ENCODE measurements around the gene SLC12A1.

SLC12A1 gene

GRCh38 chr15:48233246-48233645 lies 27.1 kb downstream of the SLC12A1 start:
- H3K27ac ChIP-seq (ENCODE audit: insufficient read depth, low read depth, low read length, poor library complexity, severe bottlenecking): no peak overlapping the region
- H3K4me1 ChIP-seq (ENCODE audit: control insufficient read depth, insufficient read depth, low read length): no peaks in the 10 kb centered on the region
- no peaks in the 10 kb centered on the region for H3K36me3 ChIP-seq (ENCODE audit: control insufficient read depth, insufficient read depth, low read length)
- no peak overlapping the region for H3K4me3 ChIP-seq (ENCODE audit: insufficient read depth, low read depth, low read length)
- H3K9me3 ChIP-seq (ENCODE audit: control insufficient read depth, low read length): no peaks in the 10 kb centered on the region
- H3K27me3 ChIP-seq (ENCODE audit: control insufficient read depth, insufficient read depth, low read length, poor library complexity, severe bottlenecking): no peaks in the 10 kb centered on the region

- Histone ChIP-seq H3K4me3 (ENCODE audit: insufficient read depth, low read depth, low read length) (no peak overlapping the region), H3K9me3 (ENCODE audit: control insufficient read depth, low read length) (no peaks in the 10 kb centered on the region), H3K36me3 (ENCODE audit: control insufficient read depth, insufficient read depth, low read length) (no peaks in the 10 kb centered on the region), H3K4me1 (ENCODE audit: control insufficient read depth, insufficient read depth, low read length) (no peaks in the 10 kb centered on the region), H3K27ac (ENCODE audit: insufficient read depth, low read depth, low read length, poor library complexity, severe bottlenecking) (no peak overlapping the region), H3K27me3 (ENCODE audit: control insufficient read depth, insufficient read depth, low read length, poor library complexity, severe bottlenecking) (no peaks in the 10 kb centered on the region)
- 87 to 98% methylated on average over 4 of the region's 4 CpGs for WGBS, 2 experiments
Observed at GRCh38 chr15:48239334-48239733, 33.2 kb downstream of the SLC12A1 start.

GRCh38 chr15:48242015-48242414 lies 35.9 kb downstream of the SLC12A1 start:
- no peak overlapping the region for H3K4me3 ChIP-seq (ENCODE audit: insufficient read depth, low read depth, low read length)
- H3K9me3 ChIP-seq (ENCODE audit: control insufficient read depth, low read length): no peaks in the 10 kb centered on the region
- H3K36me3 ChIP-seq (ENCODE audit: control insufficient read depth, insufficient read depth, low read length): no peaks in the 10 kb centered on the region
- H3K27ac ChIP-seq (ENCODE audit: insufficient read depth, low read depth, low read length, poor library complexity, severe bottlenecking): no peak overlapping the region
- H3K4me1 ChIP-seq (ENCODE audit: control insufficient read depth, insufficient read depth, low read length): no peaks in the 10 kb centered on the region
- H3K27me3 ChIP-seq (ENCODE audit: control insufficient read depth, insufficient read depth, low read length, poor library complexity, severe bottlenecking): no peaks in the 10 kb centered on the region

GRCh38 chr15:48242535-48242934 lies 36.4 kb downstream of the SLC12A1 start:
- WGBS, 2 experiments: 91 to 93% methylated on average over 4 of the region's 4 CpGs
- Histone ChIP-seq H3K36me3 (ENCODE audit: control insufficient read depth, insufficient read depth, low read length) (no peaks in the 10 kb centered on the region), H3K4me3 (ENCODE audit: insufficient read depth, low read depth, low read length) (no peak overlapping the region), H3K27ac (ENCODE audit: insufficient read depth, low read depth, low read length, poor library complexity, severe bottlenecking) (no peak overlapping the region), H3K4me1 (ENCODE audit: control insufficient read depth, insufficient read depth, low read length) (no peaks in the 10 kb centered on the region), H3K9me3 (ENCODE audit: control insufficient read depth, low read length) (no peaks in the 10 kb centered on the region), H3K27me3 (ENCODE audit: control insufficient read depth, insufficient read depth, low read length, poor library complexity, severe bottlenecking) (no peaks in the 10 kb centered on the region)

GRCh38 chr15:48244921-48245320 lies 38.8 kb downstream of the SLC12A1 start:
- WGBS, 2 experiments: 100% methylated on average over 1 of the region's 1 CpG
- no peaks in the 10 kb centered on the region for H3K4me1 ChIP-seq (ENCODE audit: control insufficient read depth, insufficient read depth, low read length)
- H3K4me3 ChIP-seq (ENCODE audit: insufficient read depth, low read depth, low read length): no peak overlapping the region
- no peaks in the 10 kb centered on the region for H3K36me3 ChIP-seq (ENCODE audit: control insufficient read depth, insufficient read depth, low read length)
- H3K27me3 ChIP-seq (ENCODE audit: control insufficient read depth, insufficient read depth, low read length, poor library complexity, severe bottlenecking): no peaks in the 10 kb centered on the region
- no peak overlapping the region for H3K27ac ChIP-seq (ENCODE audit: insufficient read depth, low read depth, low read length, poor library complexity, severe bottlenecking)
- no peaks in the 10 kb centered on the region for H3K9me3 ChIP-seq (ENCODE audit: control insufficient read depth, low read length)

GRCh38 chr15:48248414-48248813 lies 42.3 kb downstream of the SLC12A1 start:
- Histone ChIP-seq H3K4me3 (ENCODE audit: insufficient read depth, low read depth, low read length) (no peak overlapping the region), H3K27ac (ENCODE audit: insufficient read depth, low read depth, low read length, poor library complexity, severe bottlenecking) (no peak overlapping the region), H3K4me1 (ENCODE audit: control insufficient read depth, insufficient read depth, low read length) (no peaks in the 10 kb centered on the region), H3K9me3 (ENCODE audit: control insufficient read depth, low read length) (no peaks in the 10 kb centered on the region), H3K36me3 (ENCODE audit: control insufficient read depth, insufficient read depth, low read length) (no peaks in the 10 kb centered on the region), H3K27me3 (ENCODE audit: control insufficient read depth, insufficient read depth, low read length, poor library complexity, severe bottlenecking) (no peaks in the 10 kb centered on the region)
- WGBS, 2 experiments: 92 to 96% methylated on average over 4 to 5 of the region's 5 CpGs

- 60 to 75% methylated on average over 4 to 6 of the region's 6 CpGs for WGBS, 2 experiments
- no peak overlapping the region for H3K27ac ChIP-seq (ENCODE audit: insufficient read depth, low read depth, low read length, poor library complexity, severe bottlenecking)
- H3K4me3 ChIP-seq (ENCODE audit: insufficient read depth, low read depth, low read length): no peak overlapping the region
Observed at GRCh38 chr15:48250640-48251076, 44.6 kb downstream of the SLC12A1 start.

GRCh38 chr15:48253172-48253571 lies 47.1 kb downstream of the SLC12A1 start:
- 76 to 90% methylated on average over 4 of the region's 4 CpGs for WGBS, 2 experiments
- H3K36me3 ChIP-seq (ENCODE audit: control insufficient read depth, insufficient read depth, low read length): no peaks in the 10 kb centered on the region
- no peaks in the 10 kb centered on the region for H3K27me3 ChIP-seq (ENCODE audit: control insufficient read depth, insufficient read depth, low read length, poor library complexity, severe bottlenecking)
- H3K4me3 ChIP-seq (ENCODE audit: insufficient read depth, low read depth, low read length): no peak overlapping the region
- no peak overlapping the region for H3K27ac ChIP-seq (ENCODE audit: insufficient read depth, low read depth, low read length, poor library complexity, severe bottlenecking)
- no peaks in the 10 kb centered on the region for H3K4me1 ChIP-seq (ENCODE audit: control insufficient read depth, insufficient read depth, low read length)
- H3K9me3 ChIP-seq (ENCODE audit: control insufficient read depth, low read length): no peaks in the 10 kb centered on the region

More at GRCh38 chr15:48250640-48251076, 44.6 kb downstream of the SLC12A1 start:
- no peaks in the 10 kb centered on the region for H3K9me3 ChIP-seq (ENCODE audit: control insufficient read depth, low read length)
- H3K36me3 ChIP-seq (ENCODE audit: control insufficient read depth, insufficient read depth, low read length): no peaks in the 10 kb centered on the region
- no peaks in the 10 kb centered on the region for H3K4me1 ChIP-seq (ENCODE audit: control insufficient read depth, insufficient read depth, low read length)
- no peaks in the 10 kb centered on the region for H3K27me3 ChIP-seq (ENCODE audit: control insufficient read depth, insufficient read depth, low read length, poor library complexity, severe bottlenecking)

- 100% methylated on average over 1 of the region's 1 CpG; no CpG with 5 or more reads in 1 of the 2 experiments for WGBS, 2 experiments
- H3K4me1 ChIP-seq (ENCODE audit: control insufficient read depth, insufficient read depth, low read length): peaks cover 6% of the 10 kb centered on the region
- no peaks in the 10 kb centered on the region for H3K27me3 ChIP-seq (ENCODE audit: control insufficient read depth, insufficient read depth, low read length, poor library complexity, severe bottlenecking)
- H3K36me3 ChIP-seq (ENCODE audit: control insufficient read depth, insufficient read depth, low read length): no peaks in the 10 kb centered on the region
- H3K4me3 ChIP-seq (ENCODE audit: insufficient read depth, low read depth, low read length): no peak overlapping the region
- no peak overlapping the region for H3K27ac ChIP-seq (ENCODE audit: insufficient read depth, low read depth, low read length, poor library complexity, severe bottlenecking)
- no peaks in the 10 kb centered on the region for H3K9me3 ChIP-seq (ENCODE audit: control insufficient read depth, low read length)
Observed at GRCh38 chr15:48265135-48265534, 59.0 kb downstream of the SLC12A1 start.

- Histone ChIP-seq H3K27me3 (ENCODE audit: control insufficient read depth, insufficient read depth, low read length, poor library complexity, severe bottlenecking) (no peaks in the 10 kb centered on the region), H3K9me3 (ENCODE audit: control insufficient read depth, low read length) (no peaks in the 10 kb centered on the region), H3K4me3 (ENCODE audit: insufficient read depth, low read depth, low read length) (no peak overlapping the region), H3K4me1 (ENCODE audit: control insufficient read depth, insufficient read depth, low read length) (peaks cover 6% of the 10 kb centered on the region), H3K36me3 (ENCODE audit: control insufficient read depth, insufficient read depth, low read length) (no peaks in the 10 kb centered on the region), H3K27ac (ENCODE audit: insufficient read depth, low read depth, low read length, poor library complexity, severe bottlenecking) (no peak overlapping the region)
- 76 to 81% methylated on average over 4 of the region's 4 CpGs for WGBS, 2 experiments
Observed at GRCh38 chr15:48266024-48266689, 60.1 kb downstream of the SLC12A1 start.

GRCh38 chr15:48267766-48268165 lies 61.7 kb downstream of the SLC12A1 start:
- Histone ChIP-seq H3K27me3 (ENCODE audit: control insufficient read depth, insufficient read depth, low read length, poor library complexity, severe bottlenecking) (no peaks in the 10 kb centered on the region), H3K4me3 (ENCODE audit: insufficient read depth, low read depth, low read length) (no peak overlapping the region), H3K36me3 (ENCODE audit: control insufficient read depth, insufficient read depth, low read length) (no peaks in the 10 kb centered on the region), H3K27ac (ENCODE audit: insufficient read depth, low read depth, low read length, poor library complexity, severe bottlenecking) (no peak overlapping the region), H3K4me1 (ENCODE audit: control insufficient read depth, insufficient read depth, low read length) (peaks cover 6% of the 10 kb centered on the region), H3K9me3 (ENCODE audit: control insufficient read depth, low read length) (no peaks in the 10 kb centered on the region)
- WGBS, 2 experiments: 71 to 76% methylated on average over 3 of the region's 3 CpGs

Data from ectodermal cell (in vitro differentiated cells).